ENCODE data around the gene BANF2.

GRCh38 chr20:17700637-17701036 lies 871 bp downstream of the BANF2 start:
- TF ChIP-seq POLR2AphosphoS5 (IDR thresholded peaks at IDR 0.05; ENCODE audit: low read depth, low read length) = no peak
- no peak for TF ChIP-seq JUND (IDR thresholded peaks at IDR 0.05)
- no peak for TF ChIP-seq CTCF (IDR thresholded peaks at IDR 0.05 in 2 of 3, conservative IDR thresholded peaks at IDR 0.05 in 1 of 3; ENCODE audit: borderline replicate concordance in 1 of 3, insufficient read depth in 1 of 3, low read depth in 2 of 3, low read length in 2 of 3)
- no peak for TF ChIP-seq EZH2 (IDR thresholded peaks at IDR 0.05)
- TF ChIP-seq SIN3A (IDR thresholded peaks at IDR 0.05; ENCODE audit: low read depth) = no peak
- TF ChIP-seq ZNF274 (IDR thresholded peaks at IDR 0.05; ENCODE audit: low read depth, low read length) = no peak
- no peak for TF ChIP-seq SP1 (IDR thresholded peaks at IDR 0.05; ENCODE audit: low read depth)
- TF ChIP-seq POLR2A (IDR thresholded peaks at IDR 0.05; ENCODE audit: borderline replicate concordance, extremely low read depth, insufficient read depth, insufficient read length) = no peak
- TF ChIP-seq MAX (IDR thresholded peaks at IDR 0.05) = no peak
- no peak for TF ChIP-seq YY1 (IDR thresholded peaks at IDR 0.05; ENCODE audit: extremely low read depth, insufficient replicate concordance, low read depth, low read length)
- no peak for TF ChIP-seq FOSL1 (IDR thresholded peaks at IDR 0.05; ENCODE audit: low read depth)

Data from HCT116 (cell line).